PC-3 (cell line): ENCODE results near the gene GPRIN3.

Source experiments
- EZH2 ChIP-seq: fragments of 300-600 bp; sonication (generic); IDR thresholded peaks from one replicate; pipeline ENCODE4 v1.6.1; 2017; ENCODE audit warnings: antibody characterized with exemption, mild to moderate bottlenecking, low read length; ENCODE audit not compliant: unreplicated experiment
- EZH2phosphoT487 ChIP-seq: fragments of 300-600 bp; sonication (generic); IDR thresholded peaks from 2 replicates; pipeline ENCODE4 v1.6.1; 2018; ENCODE audit warnings: mild to moderate bottlenecking, antibody characterized with exemption, low read length, borderline replicate concordance
- TF ChIP-seq, protein P1 (sequence below): fragments of 300-600 bp; sonication (generic); conservative IDR thresholded peaks from 2 replicates; pipeline ENCODE4 v1.5.1; 2017; ENCODE audit warnings: antibody characterized with exemption, low read depth, mild to moderate bottlenecking, low read length

DNA sequence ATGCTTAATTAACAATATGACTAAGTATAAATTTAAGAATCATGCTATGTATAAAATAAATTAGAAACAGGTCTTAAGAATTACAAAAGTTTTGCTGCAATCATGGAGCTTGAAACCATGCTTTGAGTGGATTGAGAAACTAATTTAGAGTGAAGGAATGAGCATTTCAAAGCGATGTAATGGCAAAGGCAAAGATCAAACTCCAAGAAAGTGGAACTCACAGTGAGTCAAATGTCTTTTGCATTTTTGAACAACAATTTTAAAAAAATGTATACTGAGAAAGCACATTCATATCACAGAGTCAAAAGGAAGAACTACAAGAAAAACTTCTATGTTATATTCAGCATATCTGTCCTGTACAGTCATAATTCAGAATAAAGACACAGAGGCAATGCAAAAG lies 6.6 kb downstream of the GPRIN3 start:
- TF ChIP-seq, protein P1, sequence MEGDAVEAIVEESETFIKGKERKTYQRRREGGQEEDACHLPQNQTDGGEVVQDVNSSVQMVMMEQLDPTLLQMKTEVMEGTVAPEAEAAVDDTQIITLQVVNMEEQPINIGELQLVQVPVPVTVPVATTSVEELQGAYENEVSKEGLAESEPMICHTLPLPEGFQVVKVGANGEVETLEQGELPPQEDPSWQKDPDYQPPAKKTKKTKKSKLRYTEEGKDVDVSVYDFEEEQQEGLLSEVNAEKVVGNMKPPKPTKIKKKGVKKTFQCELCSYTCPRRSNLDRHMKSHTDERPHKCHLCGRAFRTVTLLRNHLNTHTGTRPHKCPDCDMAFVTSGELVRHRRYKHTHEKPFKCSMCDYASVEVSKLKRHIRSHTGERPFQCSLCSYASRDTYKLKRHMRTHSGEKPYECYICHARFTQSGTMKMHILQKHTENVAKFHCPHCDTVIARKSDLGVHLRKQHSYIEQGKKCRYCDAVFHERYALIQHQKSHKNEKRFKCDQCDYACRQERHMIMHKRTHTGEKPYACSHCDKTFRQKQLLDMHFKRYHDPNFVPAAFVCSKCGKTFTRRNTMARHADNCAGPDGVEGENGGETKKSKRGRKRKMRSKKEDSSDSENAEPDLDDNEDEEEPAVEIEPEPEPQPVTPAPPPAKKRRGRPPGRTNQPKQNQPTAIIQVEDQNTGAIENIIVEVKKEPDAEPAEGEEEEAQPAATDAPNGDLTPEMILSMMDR = no peak
- TF ChIP-seq EZH2phosphoT487 (no peak), EZH2 (no peak)
